A673 (cell line): ENCODE results near the gene ANGPTL3. TPM values are rescaled to one million over a fixed set of nuclear protein-coding genes. Genes with fewer than 3 reads are reported as not detected.
"Not testable (repeated sequence)": the region's sequence is repeated elsewhere in the genome, so short reads cannot be mapped to it uniquely, and the experiment has no call there.

ENCODE experiments used
- BruUV-seq: library from RNA; stranded (reverse); fragments of 400-500 nt; replicated peaks from 2 replicates; lab custom pipeline; 2021; lab: Mats Ljungman, UMichigan
- CTCF ChIA-PET: fragments of 300-600 bp; sonication (Branson Sonifier 250); formaldehyde crosslinking; loops from one replicate; lab custom pipeline; 2022; ENCODE audit warnings: antibody characterized with exemption; lab: Charles Lee
- POLR2A ChIA-PET: fragments of 300-600 bp; sonication (Branson Sonifier 250); formaldehyde crosslinking; loops from one replicate; lab custom pipeline; 2022; ENCODE audit warnings: antibody characterized with exemption; ENCODE audit not compliant: low non-redundant PET; lab: Charles Lee
- DNase-seq: peaks from one replicate; pipeline ENCODE4 v3.0.0-alpha.2; 2015; ENCODE audit warnings: low spot score
- H3K27ac ChIP-seq: fragments of 200-600 bp; sonication (generic); 2 replicates; pipeline ENCODE4 v1.5.1; 2016; ENCODE audit warnings: mixed run types, low read depth, mild to moderate bottlenecking, mixed read lengths, antibody characterized with exemption, low read length; ENCODE audit not compliant: poor library complexity, severe bottlenecking
- H3K27me3 ChIP-seq: fragments of 200-600 bp; sonication (generic); replicated peaks from 2 replicates; pipeline ENCODE4 v1.6.1; 2017; ENCODE audit warnings: mixed run types, low read depth, mild to moderate bottlenecking, mixed read lengths, antibody characterized with exemption, low read length; ENCODE audit not compliant: insufficient read depth, poor library complexity
- H3K36me3 ChIP-seq: fragments of 200-600 bp; sonication (generic); 2 replicates; pipeline ENCODE4 v1.6.1; 2016; ENCODE audit warnings: mixed run types, mild to moderate bottlenecking, mixed read lengths, antibody characterized with exemption, low read length; ENCODE audit not compliant: insufficient read depth, poor library complexity, severe bottlenecking
- H3K4me1 ChIP-seq: fragments of 200-600 bp; sonication (generic); 2 replicates; pipeline ENCODE4 v1.6.1; 2017; ENCODE audit warnings: mixed run types, mild to moderate bottlenecking, mixed read lengths, antibody characterized with exemption, low read length; ENCODE audit not compliant: insufficient read depth, poor library complexity, severe bottlenecking
- H3K4me3 ChIP-seq: fragments of 200-600 bp; sonication (generic); 2 replicates; pipeline ENCODE4 v1.5.1; 2016; ENCODE audit warnings: low read depth, mixed run types, mild to moderate bottlenecking, mixed read lengths, low read length; ENCODE audit not compliant: poor library complexity, severe bottlenecking
- H3K9me3 ChIP-seq: fragments of 200-600 bp; sonication (generic); 2 replicates; pipeline ENCODE4 v1.6.1; 2016; ENCODE audit warnings: mixed run types, low read depth, mild to moderate bottlenecking, mixed read lengths, antibody characterized with exemption, low read length; ENCODE audit not compliant: poor library complexity, severe bottlenecking
- EZH2 ChIP-seq: fragments of 200-600 bp; sonication (generic); IDR thresholded peaks from 2 replicates; pipeline ENCODE4 v1.6.1; 2017; ENCODE audit warnings: borderline replicate concordance, low read depth, mild to moderate bottlenecking, mixed read lengths, antibody characterized with exemption, low read length; ENCODE audit not compliant: poor library complexity, severe bottlenecking
- intact Hi-C: fragments of 100-400 bp; cut with micrococcal nuclease; formaldehyde crosslinking; loops from one replicate; pipeline ENCODE4 v1.10.0; 2022; ENCODE audit not compliant: unreplicated experiment
- total RNA-seq: library from RNA; stranded (reverse); gene quantifications from 2 replicates; pipeline ENCODE4 v1.2.3, GENCODE V29; 2021
- TF ChIP-seq, protein P1 (sequence below): fragments of 300-800, 200-600 bp; sonication (generic); conservative IDR thresholded peaks from 2 replicates; pipeline ENCODE4 v1.5.1; 2017; ENCODE audit warnings: low read depth, mild to moderate bottlenecking, antibody characterized with exemption, low read length, moderate library complexity, mixed read lengths

ANGPTL3 gene
- total RNA-seq, 1 experiment from 2014 or later = not detected

DNA sequence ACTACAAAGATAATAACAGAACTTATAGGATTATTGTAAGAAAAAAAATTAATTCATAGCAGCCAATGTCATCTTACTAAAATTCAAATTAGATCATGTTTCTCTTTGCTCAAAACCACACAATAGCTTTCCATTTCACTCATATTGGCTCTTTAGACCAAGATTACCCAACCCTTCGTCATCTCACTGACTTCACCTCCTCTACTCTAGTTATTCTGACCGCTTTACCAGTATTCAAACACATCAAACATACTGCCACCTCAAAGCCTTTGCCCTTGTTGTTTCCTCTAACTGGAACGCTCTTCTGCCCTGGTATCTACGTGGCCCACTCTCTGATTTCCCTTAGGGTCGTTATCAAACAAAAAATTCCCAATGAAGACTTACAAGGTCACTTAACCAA, 1.7 kb downstream of the ANGPTL3 start:
- TF ChIP-seq, protein P1, sequence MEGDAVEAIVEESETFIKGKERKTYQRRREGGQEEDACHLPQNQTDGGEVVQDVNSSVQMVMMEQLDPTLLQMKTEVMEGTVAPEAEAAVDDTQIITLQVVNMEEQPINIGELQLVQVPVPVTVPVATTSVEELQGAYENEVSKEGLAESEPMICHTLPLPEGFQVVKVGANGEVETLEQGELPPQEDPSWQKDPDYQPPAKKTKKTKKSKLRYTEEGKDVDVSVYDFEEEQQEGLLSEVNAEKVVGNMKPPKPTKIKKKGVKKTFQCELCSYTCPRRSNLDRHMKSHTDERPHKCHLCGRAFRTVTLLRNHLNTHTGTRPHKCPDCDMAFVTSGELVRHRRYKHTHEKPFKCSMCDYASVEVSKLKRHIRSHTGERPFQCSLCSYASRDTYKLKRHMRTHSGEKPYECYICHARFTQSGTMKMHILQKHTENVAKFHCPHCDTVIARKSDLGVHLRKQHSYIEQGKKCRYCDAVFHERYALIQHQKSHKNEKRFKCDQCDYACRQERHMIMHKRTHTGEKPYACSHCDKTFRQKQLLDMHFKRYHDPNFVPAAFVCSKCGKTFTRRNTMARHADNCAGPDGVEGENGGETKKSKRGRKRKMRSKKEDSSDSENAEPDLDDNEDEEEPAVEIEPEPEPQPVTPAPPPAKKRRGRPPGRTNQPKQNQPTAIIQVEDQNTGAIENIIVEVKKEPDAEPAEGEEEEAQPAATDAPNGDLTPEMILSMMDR = no peak
- TF ChIP-seq EZH2 = no peak
- no peaks in the 10 kb centered on the region for H3K27me3 ChIP-seq
- no peaks in the 10 kb centered on the region for H3K36me3 ChIP-seq
- H3K4me1 ChIP-seq = peaks cover 5% of the 10 kb centered on the region
- no TSS peak for BruUV-seq
- no peak overlapping the region for H3K4me3 ChIP-seq
- H3K27ac ChIP-seq = no peak overlapping the region
- no peaks in the 10 kb centered on the region for H3K9me3 ChIP-seq
- DNase-seq = no peak
- POLR2A ChIA-PET = no interaction called here
- CTCF ChIA-PET = no interaction called here
- intact Hi-C loops = no loop called here

DNA sequence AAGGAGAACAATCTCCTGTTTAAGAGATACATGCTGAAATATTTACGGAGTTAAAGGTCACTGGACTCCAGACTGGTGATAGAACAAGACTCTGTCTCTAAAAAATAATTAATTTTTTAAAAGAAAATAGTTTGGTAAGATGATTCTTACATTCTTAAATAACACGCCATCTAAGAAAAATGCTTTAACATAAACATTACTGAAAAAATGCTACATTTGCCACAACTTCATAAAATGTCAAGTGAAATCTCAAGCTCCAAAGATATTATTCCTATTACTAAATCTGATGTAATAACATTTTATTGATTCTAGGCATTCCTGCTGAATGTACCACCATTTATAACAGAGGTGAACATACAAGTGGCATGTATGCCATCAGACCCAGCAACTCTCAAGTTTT, 4.1 kb downstream of the ANGPTL3 start:
- TF ChIP-seq, protein P1 = no peak
- no peak for TF ChIP-seq EZH2
- no peaks in the 10 kb centered on the region for H3K27me3 ChIP-seq
- H3K4me3 ChIP-seq = no peak overlapping the region
- no peaks in the 10 kb centered on the region for H3K4me1 ChIP-seq
- no TSS peak for BruUV-seq
- no peak overlapping the region for H3K27ac ChIP-seq
- ChIA-PET CTCF (no interaction called here), POLR2A (no interaction called here)
- intact Hi-C loops = no loop called here
- no peaks in the 10 kb centered on the region for H3K36me3 ChIP-seq
- DNase-seq = no peak
- H3K9me3 ChIP-seq = no peaks in the 10 kb centered on the region

DNA sequence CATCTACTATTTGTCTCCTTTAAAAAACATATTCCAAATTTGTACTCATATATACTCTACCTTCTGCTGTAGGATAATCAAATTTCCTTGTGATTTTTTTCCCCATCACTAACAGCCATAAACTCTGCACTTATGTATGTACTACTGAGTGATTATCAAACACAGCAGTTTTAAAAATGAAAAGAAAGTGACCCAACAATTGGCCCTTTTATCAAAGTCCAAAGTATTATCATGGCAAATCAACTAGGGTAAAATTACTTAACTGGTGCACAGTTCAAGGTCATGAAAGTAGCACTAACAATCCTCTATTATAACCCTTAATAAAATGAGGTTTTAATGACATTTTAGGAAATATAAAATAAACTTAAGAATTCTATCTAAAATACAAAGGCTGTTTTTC, 11.6 kb downstream of the ANGPTL3 start:
- H3K27ac ChIP-seq = no peak overlapping the region
- no peak overlapping the region for H3K4me3 ChIP-seq
- H3K4me1 ChIP-seq = no peaks in the 10 kb centered on the region
- H3K27me3 ChIP-seq = no peaks in the 10 kb centered on the region
- H3K9me3 ChIP-seq = no peaks in the 10 kb centered on the region
- BruUV-seq = no TSS peak
- ChIA-PET CTCF (no interaction called here), POLR2A (no interaction called here)
- H3K36me3 ChIP-seq = no peaks in the 10 kb centered on the region
- TF ChIP-seq EZH2 = no peak
- TF ChIP-seq, protein P1 = no peak
- intact Hi-C loops = no loop called here
- DNase-seq = no peak

DNA sequence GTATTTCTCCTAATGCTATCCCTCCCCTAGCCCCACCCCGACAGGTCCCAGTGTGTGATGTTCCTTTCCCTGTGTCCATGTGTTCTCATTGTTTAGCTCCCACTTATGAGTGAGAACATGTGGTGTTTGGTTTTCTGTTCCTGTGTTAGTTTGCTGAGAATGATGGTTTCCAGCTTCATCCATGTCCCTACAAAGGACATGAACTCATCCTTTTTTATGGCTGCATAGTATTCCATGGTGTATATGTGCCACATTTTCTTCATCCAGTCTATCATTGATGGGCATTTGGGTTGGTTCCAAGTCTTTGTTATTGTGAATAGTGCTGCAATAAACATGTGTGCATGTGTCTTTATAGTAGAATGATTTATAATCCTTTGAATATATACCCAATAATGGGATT, 13.3 kb downstream of the ANGPTL3 start:
- H3K4me1 ChIP-seq, intact Hi-C loops, H3K27ac ChIP-seq, H3K27me3 ChIP-seq, DNase-seq, CTCF ChIA-PET, H3K9me3 ChIP-seq, POLR2A ChIA-PET, BruUV-seq, H3K36me3 ChIP-seq, H3K4me3 ChIP-seq: not testable (repeated sequence)
